HG03442 (cell line): ENCODE measurements around the gene STYK1.

Experiments
- ATAC-seq: cut with Tn5 transposase; IDR thresholded peaks from one replicate; pipeline ENCODE4 v1.9.1; 2021; ENCODE audit warnings: mild to moderate bottlenecking, moderate library complexity; ENCODE audit not compliant: unreplicated experiment

The STYK1 gene, protein sequence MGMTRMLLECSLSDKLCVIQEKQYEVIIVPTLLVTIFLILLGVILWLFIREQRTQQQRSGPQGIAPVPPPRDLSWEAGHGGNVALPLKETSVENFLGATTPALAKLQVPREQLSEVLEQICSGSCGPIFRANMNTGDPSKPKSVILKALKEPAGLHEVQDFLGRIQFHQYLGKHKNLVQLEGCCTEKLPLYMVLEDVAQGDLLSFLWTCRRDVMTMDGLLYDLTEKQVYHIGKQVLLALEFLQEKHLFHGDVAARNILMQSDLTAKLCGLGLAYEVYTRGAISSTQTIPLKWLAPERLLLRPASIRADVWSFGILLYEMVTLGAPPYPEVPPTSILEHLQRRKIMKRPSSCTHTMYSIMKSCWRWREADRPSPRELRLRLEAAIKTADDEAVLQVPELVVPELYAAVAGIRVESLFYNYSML

DNA sequence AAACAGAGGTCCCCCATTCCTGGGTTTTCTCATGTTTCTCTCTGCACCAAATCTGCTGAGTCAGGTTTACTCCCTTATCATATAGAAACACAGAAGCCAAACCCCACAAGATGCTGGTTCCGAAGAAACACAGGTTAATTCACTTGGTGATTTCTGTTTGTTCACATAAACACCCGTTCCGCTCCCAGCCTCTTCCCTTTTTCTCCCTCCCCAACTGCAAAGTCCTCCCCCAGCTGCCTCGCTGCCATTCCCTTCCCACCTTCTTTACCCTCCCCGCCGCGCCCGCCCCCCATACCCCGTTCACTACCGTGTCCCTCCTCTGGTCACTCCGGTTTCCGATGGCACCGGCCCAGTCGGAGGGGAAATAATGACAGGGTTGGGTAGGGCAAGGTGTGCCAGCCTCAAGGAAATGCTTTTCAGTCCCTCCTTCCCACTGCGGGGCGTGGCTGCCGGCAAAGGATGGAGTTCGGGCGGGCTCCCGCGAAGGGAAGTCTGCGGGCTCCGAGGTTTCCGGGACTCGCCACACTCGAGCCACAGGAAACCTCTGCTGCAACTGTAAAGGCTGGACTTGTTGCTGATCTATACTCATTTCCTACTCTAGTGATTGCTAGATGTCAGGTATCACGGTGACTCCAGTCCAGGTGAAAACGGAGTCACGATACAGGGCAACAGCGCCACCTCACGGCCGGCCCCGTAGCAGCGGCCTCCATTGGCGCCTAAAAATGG lies at the start of gene STYK1:
Gene STYK1, minus strand, starts transcription at position 394 of the 726 bp plus-strand sequence. CDS start 39,434 bp downstream, outside the sequence.
- ATAC-seq: peak; percentile 60

DNA sequence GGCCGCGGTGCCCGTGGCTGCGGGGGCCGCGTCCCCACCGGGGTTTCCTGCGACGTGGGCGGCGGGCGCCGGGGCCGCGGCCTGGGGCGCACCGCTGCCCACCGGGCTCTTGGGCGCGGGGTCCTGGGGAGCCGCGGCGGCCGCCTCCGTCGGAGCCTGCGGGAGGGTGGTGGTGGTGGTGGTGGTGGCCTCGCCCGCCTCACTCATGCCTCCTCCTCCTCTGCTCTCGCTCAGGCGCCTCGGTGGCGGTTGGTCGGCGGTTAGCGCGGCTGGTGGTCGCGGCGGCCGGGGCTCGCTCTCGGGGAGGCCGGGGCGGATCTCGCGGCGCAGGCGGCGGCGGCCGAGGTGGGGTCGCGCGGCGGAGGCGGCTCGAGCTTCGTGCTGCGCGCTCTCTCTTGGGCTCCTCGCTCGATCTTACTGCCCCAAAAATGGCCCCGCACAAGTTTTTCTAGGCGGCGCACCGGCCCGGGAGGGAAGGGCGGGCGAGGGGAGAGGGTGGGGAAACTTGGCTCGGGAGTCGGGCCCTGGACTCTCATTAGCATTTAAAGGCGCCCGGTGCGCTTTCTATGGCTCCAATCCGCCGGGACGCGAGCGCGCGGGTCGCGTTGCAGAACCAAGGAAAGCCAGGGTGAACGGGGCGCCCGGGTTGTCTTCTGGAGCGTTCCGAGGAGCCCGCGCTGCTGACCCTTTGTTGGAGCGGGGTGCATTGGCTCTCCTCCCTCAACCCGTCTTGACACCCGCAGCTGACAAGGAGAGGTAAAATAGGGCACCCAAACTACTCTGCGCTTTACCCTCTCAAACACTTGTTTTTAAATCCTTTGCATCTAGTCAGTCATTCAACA lies 49.3 kb upstream of the STYK1 start, which contains the start of gene YBX3:
Gene YBX3, minus strand, starts transcription at position 419 of the 842 bp plus-strand sequence. Its CDS starts 212 bp downstream, at position 207.
- peak; percentile 39 for ATAC-seq

DNA sequence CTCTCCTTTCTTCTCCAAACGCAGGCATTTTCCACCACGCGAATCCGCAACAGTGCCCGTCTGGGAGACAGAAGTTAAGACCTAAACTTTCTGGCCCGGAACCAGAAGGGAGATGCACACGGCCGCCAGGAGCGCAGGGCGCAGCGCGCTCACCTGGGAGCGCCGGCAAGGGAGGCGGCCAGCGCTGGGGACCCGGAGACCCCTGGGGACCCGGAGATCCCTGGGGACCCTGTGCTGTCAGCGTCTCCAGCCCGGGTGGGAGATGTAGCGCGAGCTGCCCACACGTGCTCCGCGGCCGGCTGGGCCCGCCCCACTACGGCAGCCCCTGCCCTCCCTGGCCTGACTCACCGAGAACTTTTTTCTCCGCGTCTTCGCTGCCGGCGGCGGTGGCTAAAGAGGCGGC lies 48.7 kb upstream of the STYK1 start:
- ATAC-seq: peak; percentile 41

DNA sequence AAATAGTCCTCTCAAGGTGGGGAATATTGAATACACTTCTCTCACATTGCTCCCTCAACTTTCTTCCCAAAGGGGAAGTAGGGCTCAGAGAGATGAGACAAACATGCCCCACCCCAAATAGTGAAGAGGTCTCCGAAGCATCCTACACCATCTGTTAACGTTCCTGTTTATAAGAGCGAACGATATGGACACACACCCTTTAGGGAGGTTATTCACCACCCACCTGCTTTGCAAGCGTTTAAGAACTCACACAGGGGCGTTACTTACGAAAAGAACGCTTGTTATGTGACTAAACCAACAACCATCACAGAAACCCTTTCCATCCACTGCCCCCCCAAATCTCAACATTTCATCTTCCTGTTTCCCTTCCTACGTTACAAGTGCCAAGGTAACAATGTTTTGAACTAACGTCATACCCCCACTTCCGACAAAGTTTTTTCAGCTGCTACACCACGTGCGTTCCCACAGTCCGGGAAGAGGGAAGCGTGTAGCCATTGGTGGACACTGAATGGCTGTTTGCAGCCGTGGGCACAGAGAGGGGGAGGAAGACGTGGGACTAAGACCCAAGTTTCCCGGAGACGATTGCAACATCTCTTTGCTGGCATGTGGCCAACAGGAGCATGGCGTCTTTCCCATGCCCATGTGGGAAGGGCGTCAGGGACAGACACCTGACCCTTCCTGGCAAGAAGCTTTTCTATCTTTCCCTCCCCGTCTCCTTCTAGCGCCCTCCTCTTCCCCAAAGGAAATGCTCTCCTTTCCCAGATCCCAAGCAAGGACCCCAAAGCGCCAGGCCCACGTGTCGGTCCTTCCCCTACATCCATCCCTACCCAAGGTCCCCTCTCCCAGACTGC lies 48.0 kb upstream of the STYK1 start:
- peak; percentile 33 for ATAC-seq

GRCh38 chr12:10720974-10721650 lies 47.3 kb upstream of the STYK1 start:
- no peak for ATAC-seq

DNA sequence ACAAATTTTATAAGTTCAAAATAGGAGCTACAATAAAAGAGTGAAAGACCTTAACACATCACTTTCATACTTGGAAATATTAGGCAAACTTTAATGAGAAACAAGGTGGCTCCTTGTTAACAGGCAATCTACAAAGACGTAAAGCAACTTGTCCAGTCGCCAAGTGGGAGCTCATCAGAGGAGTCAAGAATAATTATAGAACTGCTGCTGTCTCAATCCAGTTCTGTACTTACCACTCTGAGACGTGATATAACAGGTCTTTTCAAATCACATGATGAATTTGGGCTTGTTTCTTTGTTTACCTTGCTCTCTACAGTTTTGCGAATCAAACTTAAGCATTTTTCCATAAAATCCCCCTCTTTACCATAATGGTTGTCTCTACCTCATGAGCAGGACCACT lies 45.6 kb upstream of the STYK1 start:
- ATAC-seq: no peak

DNA sequence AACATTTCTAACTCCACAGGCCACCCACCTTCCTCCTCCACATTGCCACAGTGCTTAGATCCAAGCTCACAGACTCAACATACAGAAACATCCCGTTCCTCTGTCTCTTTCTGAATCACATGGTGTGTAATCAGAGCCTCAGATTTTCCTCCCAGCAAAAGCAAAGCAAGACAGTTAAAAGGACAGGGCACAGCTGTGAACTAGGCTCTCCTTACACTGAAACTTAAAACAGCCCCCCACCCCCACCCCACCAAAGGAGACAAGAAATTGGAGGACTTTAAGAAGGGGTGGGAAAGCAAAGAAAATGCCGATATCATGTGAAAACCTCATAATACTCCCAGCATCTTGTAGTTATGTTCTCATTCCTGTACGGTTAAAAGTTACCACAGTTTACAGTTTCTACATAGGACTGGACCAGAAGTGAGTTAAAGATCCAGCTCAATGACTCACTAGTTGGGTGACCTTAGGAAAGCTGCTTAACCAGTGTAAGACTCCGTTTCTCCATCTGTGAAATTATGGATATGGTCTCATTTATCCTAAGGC lies 44.5 kb upstream of the STYK1 start:
- ATAC-seq: no peak

DNA sequence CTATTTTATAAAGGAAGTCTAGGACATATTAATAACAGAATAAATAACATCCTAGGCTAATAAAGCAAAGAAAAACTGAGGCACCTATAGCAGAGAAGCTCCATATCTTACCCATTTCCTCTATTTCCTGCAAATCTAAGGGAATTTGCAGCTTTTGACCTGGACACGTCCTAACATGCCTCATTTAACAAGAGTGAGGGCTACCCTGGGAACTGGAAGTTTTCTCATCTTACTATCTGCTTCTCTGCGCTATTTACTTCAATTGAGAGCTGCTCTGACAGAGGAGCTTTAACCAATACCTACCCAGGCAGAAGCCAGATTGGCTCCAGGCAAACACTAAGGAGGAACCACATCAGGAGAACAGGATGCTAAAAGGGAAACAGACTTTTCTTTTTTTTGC lies 43.6 kb upstream of the STYK1 start:
- ATAC-seq: no peak

DNA sequence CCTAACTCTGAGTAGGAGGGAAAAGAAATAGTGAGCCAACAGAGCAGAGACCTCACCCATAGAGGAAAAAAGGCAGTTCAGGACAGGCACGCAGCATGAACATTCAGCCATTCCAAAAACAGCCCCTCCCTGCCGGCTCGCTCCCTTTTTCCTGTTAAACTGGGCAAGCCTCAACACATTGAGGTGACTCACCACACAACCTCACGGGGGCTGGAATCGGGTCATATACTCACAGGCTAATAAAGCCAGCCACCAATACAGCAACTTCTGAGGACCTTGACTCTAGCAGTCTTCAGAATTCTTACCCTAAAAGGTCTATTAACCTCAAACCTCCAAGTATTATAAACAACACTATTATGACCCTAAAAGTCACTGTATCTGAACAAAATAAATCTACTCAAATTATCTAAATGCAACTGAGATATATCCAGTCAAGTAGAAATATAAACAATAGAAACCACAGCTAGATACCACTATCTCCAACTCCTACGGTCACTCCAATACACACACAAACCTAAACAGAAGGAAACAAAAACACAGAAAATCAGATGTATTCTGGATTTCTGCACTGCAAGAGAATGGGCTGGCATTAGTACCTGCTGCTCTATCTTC lies 43.0 kb upstream of the STYK1 start:
- ATAC-seq: no peak

DNA sequence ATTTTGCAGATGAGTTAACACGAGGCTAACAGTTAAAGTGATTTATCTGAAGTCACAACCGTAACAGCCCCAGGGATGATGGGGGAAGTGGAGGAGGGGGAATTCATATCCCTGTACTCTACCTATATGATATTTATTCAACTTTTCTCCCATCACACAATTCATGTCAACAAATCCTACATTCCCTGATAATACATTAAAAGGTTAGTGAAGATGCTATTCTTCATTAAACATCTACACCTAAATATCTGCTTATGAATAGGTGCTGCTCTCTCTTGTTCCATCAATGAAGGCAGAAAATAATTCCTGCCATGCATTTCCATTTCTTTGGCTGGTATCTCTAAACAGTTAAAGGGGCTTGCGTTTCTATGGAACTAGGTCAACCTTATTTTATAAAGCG lies 42.4 kb upstream of the STYK1 start:
- no peak for ATAC-seq

GRCh38 chr12:10715491-10715890 lies 41.6 kb upstream of the STYK1 start:
- ATAC-seq: no peak

DNA sequence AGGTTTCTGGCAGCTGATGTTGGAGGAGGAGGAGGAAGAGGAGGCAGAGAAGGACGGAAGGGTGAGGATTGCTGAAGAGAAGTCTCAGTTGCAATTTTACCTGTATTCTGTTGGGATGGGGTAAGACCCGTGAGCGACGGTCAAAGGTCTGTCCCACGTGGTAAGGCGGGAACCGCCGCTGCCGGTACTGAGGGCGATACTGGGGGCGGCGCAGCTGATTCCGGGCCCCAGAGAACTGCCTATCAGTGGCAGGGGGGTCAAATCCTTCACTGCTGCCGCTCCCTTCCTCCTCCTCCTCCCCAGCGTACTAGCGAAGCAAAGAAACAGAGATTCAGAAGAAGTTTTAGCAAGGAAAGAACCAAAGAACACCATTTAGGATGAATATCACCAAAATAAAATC lies 36.0 kb upstream of the STYK1 start:
- ATAC-seq: no peak

GRCh38 chr12:10708862-10709261 lies 35.0 kb upstream of the STYK1 start:
- ATAC-seq: no peak

GRCh38 chr12:10705655-10706054 lies 31.8 kb upstream of the STYK1 start:
- no peak for ATAC-seq

DNA sequence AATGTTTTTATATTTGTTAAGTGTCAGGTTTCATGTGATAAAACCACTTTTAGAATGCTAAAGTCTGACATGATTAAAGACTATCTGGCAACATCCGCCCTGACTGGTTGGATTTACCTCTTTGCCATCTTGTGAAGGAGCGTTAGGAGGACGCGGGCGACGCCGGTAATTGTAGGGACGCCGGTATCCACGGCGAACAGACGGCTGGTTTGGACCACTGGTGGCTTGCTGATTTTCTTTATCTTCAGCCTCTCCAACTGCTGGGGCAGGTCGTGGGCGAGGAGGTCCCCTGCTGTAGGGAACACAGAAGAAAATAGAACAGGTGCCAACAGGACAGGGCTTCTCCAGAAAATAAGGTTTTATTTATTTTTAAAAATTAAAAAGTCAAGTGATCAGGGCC lies 28.0 kb upstream of the STYK1 start:
- no peak for ATAC-seq

DNA sequence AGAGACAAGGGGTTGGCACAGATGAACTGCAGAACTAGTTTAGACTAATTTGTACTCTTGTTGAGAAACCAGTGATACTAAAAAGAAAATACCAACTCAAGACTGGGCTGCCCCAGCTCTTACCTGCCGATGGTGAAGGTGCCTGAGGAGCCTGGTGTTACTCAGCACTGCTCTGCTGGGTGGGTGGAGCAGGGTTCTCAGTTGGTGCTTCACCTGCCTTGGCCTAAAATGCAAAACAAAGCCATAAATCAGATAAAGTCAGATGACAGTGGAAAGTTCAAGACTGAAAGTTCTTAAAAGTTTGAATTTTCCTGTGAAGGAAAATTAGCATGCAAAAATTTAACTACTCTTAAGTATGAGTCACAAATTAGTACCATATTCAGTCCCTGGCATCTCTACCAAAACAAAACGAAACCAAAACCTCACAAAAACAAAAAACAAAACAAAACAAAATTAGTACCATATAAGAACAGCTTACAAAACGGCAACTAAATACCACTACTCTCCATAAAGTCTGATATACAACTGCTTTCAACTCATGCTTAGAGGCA lies 27.4 kb upstream of the STYK1 start:
- ATAC-seq: peak; percentile 55

- ATAC-seq: no peak
These were observed 26.7 kb upstream of the STYK1 start for GRCh38 chr12:10700581-10700980.

DNA sequence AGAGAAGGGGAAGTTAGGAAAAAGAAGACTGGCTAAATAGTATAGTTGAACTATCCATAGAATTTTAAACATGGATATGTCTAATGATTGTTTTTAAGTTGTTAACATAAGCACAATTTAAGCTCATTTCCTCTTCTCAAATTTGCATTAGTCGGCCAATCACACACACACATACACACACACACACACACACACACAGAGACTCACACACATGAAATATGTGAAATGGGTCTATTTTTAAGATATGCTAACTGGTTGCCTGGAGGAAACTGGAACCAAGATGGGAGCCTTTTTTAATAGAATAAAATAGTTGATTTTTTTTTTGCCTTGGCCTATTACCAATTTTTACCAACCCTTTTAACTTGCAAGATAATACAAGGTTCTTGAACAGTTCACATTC lies 24.0 kb upstream of the STYK1 start:
- ATAC-seq: no peak

DNA sequence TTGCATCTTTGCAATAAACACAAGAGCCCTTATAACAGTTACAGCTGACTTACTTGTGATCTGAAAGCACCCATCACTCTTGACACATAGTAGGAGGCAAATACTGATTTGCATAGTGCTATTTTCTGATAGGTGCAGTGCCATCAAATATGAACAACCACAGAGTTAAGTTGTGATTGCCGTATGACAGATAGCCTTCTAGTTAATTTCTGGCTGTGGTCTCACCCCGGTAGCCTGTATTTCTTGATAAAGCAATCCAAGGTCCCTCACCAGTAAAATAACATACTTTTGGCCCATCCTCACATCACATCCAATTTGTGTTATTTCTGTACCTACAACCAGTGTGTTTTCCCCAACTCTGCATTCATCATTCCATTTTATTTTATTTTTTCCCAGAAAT lies 23.3 kb upstream of the STYK1 start:
- ATAC-seq: no peak
